HG03520 (cell line): ENCODE measurements around the gene RAB4A.

Source experiments
- ATAC-seq: cut with Tn5 transposase; IDR thresholded peaks from one replicate; pipeline ENCODE4 v1.9.1; 2021; ENCODE audit warnings: mild to moderate bottlenecking, moderate library complexity; ENCODE audit not compliant: unreplicated experiment

Gene RAB4A

DNA sequence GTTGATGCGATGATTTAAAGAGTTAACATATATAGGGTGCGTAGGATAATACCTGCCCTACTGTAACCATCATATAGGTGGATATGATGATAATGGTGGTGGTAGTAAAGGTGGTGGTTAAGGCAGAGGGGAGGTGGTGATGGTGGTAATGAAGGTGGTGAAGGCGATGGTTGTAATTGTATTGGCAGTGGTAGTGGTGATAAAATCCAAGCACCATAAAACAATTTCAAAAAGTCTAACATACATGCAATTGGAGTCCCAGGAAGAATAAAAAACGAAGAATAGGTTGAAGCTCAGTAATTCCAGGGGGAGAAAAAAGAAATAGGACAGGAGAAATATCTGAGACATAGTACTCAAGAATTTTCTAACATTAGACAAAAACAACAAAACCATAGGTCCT lies 27.3 kb upstream of the RAB4A start:
- no peak for ATAC-seq

DNA sequence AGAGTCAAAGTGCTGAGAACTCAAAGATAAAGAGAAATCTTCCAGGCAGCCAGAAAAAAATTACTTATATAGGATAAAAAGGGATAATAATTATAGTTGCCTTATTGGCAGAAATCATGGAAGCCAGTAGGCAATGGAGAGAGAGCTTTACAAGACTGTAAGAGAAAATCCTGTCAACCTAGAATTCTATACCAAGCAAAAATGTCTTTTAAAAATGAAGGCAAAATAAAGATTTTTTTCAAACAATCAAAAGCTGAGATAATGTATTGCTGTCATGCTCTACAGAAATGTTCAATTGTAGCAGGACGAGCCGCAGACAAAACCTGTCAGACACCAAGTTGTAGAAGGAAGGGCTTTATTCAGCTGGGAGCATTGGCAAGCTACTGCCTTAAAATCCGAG lies 26.8 kb upstream of the RAB4A start:
- no peak for ATAC-seq

DNA sequence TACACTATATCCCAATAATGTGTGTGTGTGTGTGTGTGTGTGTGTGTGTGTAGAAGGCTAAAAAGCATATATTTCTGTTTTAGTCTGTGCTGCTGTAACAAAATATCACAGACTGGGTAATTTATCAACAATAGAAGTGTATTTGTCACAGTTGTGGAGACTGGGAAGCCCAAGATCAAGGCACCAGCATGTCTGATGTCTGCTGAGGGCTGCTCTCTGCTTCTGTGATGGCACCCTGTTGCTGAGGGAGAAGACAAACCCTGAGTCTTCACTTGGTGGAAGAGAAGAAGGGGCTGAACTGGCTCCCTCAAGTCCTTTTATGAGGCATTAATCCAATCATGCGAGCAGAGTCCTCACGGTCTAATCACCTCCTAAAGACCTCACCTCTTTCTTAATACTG lies 23.0 kb upstream of the RAB4A start:
- no peak for ATAC-seq

DNA sequence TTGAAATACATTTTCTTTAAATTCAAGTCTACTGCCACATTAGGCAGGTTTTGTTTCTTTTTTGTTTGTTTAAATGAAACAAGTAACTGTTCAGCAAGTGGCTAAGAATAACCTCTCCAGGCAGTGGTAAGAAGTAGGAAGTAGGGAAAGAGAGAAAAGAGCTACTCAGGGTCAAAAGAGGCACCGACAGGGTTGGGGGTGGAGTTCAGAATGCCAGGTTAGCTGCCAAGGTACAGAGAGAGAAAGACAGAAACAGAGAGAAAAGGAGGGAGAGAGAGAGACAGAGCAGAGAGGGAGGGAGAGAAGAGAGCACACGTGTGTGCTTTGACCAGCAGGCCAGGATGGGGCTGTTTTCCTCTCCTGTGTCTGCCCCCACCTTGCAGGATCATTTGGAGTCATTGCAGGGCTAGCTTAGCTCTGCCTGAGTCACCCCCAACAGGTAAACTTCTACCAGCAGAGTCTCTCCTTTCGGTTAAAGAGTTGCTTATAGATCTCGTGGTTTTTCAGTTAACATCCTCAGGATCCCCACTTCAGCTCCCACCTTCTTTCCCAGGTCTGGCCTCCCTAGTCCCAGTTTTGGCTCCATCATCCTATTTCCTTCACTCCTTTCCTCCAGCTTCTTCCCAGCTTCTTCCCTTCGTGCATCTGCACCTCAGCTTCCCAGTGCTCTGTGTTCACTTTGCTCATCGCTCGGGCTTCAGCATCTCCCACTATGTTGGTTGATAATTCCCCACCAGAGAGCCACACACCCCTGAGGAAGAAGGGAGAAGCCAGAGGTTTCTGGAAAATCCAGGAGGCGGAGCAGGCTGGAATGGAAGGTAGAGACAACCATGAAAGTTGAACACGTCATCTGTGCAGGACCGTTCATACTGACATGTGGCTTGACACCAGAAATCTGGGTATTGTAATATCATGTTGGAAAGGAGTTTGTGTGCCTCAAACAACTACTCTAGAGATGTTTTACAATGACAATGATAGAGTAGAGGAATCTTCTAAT lies 21.8 kb upstream of the RAB4A start:
- ATAC-seq, result no peak

DNA sequence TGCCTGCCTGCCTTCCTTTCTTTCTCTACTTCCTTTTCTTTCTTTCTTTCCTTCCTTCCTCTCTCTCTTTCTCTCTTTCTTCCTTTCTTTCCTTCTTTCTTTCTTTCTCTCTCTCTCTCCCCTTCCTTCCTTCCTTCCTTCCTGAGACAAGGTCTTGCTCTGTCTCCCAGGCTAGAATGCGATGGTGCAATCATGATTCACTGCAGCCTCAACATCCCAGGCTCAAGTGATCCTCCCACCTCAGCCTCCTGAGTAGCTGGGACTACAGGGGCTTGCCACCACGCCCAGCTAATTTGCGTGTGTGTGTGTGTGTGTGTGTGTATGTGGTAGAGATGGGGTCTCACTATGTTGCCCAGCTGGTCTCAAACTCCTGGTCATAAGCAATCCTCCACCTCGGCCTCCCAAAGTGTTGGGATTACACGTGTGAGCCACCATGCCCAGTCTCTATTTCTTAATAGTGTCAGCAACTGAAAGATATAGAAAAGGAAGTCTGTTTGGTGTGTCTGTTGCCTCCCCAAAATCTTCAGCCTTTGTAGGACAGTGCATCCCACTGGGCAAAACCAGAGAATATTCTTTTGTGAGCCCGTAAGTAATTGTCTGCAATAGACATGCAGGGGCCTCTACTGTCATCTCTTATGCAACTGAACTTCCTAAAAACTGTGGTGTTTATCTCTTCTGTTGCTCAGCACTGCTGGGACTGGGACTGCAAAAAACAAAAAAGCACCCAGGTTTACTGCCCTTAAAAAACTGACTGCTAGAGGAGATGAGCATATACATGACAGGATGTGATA lies 20.9 kb upstream of the RAB4A start:
- ATAC-seq, result no peak

DNA sequence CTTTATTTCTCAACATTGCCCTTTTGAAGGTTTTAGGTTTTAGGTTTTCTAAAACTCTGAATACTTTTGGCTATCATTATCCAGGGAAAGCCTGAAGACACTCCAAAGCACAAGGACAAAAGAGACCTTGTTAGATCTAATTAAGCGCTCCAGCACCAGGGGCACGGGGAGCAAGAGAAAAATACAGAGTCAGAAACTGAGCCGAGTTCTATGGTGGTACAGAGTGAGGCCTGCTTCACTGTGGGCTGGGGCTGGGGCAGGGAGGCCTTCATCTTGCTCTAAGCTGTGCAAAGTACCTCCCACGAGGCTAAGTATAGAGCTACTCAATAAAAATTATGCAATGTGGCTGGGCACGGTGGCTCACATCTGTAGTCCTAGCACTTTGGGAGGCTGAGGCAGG lies 19.7 kb upstream of the RAB4A start:
- ATAC-seq, result no peak

DNA sequence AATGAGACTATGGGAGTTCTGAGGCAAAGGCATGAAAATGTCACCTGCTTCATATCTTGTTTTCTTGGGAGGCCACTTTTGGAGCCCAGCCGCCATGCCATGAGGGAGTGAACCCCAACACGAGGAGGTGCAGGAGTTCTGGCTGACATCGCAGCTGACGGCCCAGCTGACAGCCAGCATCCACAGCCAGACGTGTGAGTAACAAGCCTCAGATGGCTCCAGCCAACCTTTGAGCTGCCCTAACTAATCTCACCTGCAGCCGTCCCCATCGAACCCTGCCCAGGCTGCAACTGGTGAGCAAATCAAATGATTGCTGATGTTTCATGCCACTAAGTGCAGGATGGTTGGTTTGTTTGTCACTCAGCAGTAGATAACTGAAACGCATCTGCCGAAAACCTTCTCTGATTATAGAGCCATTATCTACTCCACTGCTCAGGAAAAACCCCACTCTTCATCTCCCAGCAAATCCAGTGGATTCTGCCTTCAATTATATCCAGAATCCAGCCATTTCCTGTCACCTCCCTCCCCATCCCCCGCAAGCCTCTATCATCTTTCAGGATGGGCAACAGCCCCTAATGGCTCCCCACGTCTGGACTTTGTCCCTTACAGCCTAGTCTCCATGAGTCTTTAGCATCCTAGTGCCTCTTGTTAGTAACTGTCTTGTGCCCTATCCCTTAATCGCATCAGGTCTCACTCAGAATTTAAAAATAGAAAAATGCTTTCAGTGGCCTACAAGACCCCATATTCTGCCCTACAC lies 18.5 kb upstream of the RAB4A start:
- ATAC-seq, result no peak

DNA sequence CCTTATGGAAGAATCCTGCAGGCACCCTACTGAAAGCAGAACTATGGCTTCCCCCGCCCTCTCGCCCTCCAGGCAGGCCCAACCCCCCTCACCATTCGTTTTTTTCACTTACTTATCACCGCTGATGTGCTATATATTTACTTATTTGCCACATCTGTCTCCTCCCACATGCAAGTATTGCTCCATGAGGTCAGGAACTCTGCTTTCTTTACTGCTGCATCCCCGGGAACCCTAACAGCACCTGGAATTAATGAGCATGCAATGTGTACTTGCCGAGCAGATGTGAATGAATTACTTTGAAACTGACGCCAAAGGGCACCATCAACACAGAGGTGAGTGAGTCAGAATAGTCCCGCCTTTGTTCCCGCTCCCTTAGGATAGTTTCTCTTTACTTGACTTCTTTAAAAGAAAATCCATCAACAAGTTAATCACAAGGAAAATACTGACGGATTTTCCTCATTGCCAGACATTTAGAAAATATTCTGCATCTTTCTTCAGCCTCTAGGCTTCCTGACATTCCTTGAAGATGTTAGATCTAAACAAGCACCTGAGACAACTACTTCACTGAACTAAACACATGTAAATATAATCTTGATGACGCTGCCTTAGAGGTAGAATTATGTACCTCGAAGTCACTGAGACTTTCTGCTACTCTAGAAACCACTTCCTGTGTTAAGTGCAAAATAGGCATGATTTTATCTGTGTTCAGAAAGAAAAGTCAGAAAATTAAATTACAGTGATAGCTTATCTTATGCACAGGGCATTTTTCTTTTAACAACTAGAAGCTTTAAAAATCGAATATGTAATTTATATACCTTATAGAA lies 17.5 kb upstream of the RAB4A start:
- no peak for ATAC-seq

DNA sequence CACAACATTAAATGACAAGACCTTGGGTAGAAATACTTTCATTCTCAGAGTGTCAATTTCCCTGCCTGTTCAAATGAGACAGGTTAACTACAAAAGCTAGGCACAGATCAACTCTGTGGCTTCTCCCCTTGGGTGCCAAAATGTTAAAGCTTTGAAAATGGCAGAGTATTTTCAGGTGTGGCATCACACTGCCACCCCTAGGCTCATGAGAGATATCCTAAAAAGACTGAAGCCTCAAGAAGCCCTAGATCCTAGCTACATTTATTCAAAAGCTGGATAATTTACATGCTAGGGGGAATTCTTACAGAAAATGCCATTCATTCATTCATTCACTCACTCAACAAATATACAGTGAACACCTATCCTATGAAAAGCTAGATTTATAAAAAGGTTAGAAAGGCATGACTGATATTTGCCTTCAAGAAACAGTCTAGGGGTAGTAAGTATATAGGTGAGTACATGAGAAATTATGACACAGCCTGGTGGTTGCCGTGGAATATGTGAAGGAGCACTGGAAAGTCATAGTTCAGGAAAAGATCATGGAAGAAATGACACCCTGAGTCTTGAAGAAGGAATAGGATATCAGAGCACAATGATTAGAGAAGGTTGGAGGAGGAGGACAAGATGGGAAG lies 15.9 kb upstream of the RAB4A start:
- no peak for ATAC-seq

DNA sequence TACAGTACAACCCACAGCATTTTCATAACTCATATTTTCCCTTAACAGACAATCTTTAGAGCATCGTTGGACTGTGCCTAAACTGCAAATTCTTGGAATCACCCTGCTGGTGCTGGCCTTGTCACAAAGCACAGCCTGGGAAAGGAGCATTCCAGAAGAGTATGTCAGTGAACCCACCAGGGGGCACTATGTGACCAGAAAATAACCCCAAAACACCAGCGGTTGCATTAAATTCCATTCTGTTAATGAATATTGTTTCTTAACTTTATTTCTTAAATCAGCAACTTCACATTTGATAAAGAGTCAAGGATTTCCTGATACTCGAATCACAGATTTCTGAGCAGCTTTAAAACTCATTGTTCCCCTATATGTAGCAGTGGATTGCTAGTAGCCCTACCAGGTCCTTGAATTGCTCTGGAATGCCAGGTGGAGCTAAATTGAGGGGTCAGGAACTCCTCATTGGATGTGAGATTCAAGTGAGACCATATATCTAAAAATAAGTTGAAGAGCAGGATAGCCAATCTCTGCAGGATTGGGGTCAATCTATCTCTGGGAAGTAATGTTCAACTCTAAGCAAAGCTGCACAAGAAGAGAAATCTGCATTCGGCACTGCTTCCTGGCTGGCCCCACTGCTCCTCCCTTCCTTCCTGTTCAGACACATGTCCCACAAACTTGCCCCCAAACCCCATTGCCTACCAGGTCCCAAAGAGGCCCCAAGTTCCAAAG lies 12.7 kb upstream of the RAB4A start:
- ATAC-seq, result no peak

DNA sequence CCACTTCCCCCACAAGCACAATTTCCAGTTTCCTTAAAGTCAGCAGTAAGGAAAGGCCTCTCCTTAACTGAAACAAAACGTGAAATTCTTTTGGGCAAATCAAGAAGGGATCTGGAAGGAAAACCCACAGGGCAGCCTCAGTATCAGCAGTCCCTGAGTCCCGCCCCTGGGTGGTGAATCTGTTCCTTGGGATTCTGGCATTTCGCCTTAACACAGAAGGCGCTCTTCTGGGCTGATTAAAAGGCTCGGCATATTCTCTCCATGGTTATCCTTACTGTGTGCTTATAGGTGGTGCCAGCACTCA lies 12.2 kb upstream of the RAB4A start:
- ATAC-seq, result no peak

DNA sequence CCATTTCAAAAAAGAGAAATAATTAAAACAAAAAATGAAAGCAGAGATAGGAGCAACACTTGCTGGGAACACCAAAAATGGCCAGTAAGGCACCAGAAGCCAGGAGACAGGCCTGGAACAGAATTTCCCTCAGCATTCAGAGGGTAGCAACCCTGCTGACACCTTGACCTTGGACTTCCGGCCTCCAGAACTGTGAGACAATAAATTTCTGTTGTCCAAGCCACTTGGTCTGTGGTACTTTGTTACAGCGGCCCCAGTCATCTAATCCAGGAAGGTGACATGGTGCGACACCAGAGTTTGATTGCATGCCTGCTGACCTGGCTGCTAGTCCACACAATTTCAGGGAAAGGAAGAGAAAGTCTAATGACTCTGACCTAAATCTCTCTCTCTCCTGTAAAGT lies 10.6 kb upstream of the RAB4A start:
- no peak for ATAC-seq

DNA sequence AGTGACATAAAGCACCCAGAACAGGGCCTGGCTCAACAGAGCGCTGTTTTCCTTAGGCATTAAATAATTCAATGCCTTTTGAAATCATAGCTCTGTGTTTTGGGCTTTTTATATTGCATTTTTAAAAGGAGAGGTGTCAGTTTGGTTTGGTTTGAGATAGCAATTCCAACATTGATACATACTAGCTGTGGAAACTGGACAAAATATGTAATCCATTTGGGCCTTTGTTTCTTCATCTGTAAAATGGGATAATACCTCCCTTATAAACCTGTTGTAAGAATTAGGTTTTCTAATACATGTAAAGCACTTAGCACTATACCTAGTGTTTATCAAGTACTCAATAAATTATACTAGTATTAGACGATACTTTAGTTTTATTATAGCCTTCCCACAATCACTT lies 8.7 kb upstream of the RAB4A start:
- no peak for ATAC-seq

DNA sequence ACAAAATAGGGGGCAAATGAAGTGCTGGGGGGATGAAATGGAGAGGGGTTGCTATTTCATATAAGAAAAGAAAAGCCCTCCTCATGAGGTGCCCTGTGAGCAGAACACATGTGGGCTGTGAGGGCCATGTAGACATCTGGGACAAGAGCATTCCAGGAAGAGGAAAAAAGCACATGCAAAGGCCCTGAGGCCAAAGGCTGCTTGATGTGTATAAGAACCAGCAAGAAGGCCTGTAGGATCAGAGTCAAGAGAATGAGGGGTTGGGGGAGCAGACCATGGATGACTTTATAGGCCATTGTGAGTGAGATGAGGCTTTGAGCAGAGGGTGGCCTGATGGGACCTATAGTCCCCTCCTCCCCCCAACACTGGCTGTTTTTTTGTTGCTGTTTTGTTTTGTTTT lies 7.7 kb upstream of the RAB4A start:
- ATAC-seq, result no peak

DNA sequence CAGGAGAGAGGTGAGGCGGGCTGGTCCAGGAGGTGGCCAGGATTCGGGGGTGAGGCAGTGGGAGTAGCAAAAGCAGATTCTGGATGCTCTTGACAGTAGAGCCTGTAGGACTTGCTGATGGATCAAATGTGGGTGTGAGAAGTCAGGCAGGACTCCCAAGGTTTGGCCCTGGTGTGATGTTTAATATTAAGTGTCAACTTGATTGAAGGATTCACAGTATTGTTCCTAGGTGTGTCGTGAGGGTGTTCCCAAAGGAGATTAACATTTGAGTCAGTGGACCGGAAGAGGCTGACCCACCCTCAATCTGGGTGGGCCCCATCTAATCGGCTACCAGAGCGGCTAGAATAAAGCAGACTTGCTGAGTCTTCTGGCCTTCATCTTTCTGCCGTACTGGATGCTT lies 6.8 kb upstream of the RAB4A start:
- ATAC-seq, result no peak

DNA sequence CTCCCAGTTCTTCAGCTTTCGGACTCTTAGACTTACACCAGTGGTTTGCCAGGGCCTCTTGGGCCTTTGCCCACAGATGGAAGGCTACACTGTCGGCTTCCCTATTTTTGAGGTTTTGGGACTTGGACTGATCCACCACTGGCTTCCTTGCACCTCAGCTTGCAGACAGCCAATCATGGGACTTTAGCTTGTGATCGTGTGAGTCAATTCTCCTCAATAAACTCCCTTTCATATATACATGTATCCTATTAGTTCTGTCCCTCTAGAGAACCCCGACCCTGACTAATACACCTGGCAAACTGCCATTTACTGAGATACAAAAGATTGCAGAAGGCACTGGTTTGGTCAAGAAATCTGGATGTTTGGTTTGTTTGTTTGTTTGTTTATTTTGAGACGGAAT lies 6.4 kb upstream of the RAB4A start:
- no peak for ATAC-seq

DNA sequence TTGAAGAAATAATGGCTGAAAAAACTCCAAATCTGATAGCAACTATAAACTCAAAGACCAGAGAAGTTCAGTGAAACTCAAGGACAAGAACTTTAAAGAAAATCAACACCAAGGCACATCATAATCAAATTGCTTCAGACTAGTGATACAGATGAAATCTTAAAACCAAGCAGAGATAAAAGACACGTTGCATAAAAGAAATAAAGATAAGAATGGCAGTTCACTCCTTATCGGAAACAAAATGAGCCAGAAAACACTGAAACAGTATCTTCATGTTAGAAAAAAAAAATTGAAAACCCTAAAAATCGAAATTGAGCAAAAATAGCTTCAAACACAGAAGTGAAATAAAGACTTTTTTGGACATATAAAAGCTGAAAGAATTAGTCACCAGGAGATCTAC lies 4.6 kb upstream of the RAB4A start:
- ATAC-seq, result no peak

DNA sequence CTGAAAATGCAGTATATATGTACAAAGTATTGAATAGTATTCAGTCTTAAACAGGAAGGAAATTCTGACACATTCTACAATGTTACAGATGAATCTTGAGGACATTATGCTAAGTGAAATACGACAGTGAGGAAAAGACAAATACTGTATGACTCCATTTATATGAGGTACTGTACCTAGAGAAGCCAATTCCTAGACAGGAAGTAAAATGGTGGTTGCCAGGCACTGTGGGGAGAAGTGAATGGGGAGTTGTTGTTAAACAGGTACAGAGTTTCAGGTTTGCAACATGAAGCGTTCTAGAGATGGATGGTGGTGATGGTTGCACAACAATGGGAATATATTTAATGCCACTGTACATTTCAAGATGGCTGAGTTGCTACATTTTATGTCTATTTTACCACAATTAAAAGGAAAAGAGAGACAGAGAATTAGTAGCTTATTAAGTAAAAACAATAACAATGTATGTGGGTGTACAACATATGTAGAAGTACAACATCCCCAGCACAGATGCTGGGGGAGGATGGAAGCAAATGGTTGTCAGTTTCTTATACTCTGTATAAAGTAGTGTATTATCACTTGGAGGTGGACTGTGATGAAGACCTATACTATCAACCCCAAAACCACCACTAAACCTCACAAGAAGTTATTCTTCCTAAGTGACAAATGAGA lies 3.9 kb upstream of the RAB4A start:
- ATAC-seq, result no peak

DNA sequence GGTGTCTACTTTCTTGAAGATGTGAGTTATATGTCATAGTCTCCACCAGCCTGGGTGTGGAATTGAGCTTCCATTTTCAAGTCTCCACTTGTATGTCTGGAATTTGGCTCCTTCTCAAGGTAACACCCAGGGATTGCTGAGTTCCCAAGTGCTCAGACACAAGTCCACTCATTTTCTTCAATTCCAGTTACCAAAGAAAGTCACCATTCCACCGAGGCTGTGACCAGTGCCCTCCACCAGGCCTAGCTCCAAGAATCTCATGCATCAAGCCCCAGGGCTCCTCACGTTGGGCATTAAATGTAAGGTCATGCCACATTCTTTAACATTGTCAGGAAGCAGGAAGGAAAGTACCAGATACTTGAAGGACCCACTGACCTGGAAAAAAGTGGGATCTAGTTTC lies 2.4 kb upstream of the RAB4A start:
- no peak for ATAC-seq
